ENCODE results near the gene MFAP1.

GRCh38 chr15:43873651-43874050 lies 49.2 kb upstream of the MFAP1 start:
- TF ChIP-seq CTCF (IDR thresholded peaks at IDR 0.05) (no peak), POLR2A (IDR thresholded peaks at IDR 0.05) (no peak)

Measured in right lobe of liver (tissue), 4 donors.